ENCODE measurements around the gene NOTUM.
A peak's percentile ranks its signal among the peaks of the same experiment; 100 is the strongest.

NOTUM gene

DNA sequence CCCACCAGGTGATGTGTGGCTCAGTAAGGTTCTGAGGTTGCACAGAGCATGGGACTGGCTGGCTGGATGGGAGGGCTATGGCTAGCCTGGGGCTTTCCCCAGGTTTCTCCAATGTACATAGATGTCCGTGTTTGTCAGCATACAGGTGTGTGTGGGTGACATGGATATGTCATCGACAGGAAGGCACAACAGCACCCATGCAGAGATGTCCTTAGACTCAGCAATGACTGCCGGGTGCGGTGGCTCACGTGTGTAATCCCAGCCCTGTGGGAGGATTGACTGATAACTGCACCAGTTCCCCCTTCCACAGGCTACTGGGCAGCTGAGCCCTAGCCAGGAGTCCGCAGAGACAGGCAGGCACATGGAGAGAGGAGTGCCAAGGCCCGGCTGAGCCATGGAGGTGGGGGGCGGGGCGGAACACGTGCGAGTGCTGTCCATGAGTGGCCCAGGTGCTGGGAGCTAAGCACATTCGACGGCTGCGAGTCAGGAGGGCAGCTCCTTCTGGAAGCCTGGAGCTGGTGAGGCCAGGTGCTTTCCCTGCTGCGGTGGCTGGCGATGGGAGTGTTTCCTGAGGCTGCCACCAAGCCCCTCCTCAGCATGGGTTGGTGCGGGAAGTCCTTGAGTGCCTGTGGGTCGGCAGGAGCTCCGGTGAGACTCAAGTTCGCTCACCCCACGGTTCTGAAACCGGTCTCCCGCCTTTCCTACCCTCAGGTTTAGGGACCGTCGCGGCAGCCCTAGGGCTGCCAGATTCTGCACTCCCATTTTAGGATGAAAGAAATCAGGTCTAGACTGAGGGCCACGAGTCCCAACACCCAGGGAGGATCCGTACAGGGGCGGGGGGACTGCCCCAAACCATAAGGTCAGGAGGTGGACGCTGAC lies 15.6 kb upstream of the NOTUM start:
- peak; percentile 29 for DNase-seq

DNA sequence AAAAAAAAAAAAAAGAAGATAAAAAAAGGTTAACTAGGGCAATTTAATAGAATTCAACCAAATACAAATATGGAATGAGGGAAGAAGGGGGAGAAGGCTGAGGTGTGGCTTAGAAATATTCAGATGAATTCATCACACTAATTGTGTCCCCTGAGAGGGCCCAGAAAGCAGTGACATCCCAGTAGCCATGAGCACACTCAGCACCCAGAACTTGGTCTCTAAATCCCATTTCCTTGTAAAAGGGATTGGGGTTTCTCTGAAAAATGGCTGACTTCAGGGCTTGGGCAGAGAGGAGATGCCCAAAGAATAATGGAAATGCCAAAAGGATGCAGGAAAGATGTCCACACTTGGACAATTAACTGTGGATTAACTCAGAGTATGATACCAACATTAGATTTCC lies 12.4 kb upstream of the NOTUM start:
- DNase-seq = no peak

DNA sequence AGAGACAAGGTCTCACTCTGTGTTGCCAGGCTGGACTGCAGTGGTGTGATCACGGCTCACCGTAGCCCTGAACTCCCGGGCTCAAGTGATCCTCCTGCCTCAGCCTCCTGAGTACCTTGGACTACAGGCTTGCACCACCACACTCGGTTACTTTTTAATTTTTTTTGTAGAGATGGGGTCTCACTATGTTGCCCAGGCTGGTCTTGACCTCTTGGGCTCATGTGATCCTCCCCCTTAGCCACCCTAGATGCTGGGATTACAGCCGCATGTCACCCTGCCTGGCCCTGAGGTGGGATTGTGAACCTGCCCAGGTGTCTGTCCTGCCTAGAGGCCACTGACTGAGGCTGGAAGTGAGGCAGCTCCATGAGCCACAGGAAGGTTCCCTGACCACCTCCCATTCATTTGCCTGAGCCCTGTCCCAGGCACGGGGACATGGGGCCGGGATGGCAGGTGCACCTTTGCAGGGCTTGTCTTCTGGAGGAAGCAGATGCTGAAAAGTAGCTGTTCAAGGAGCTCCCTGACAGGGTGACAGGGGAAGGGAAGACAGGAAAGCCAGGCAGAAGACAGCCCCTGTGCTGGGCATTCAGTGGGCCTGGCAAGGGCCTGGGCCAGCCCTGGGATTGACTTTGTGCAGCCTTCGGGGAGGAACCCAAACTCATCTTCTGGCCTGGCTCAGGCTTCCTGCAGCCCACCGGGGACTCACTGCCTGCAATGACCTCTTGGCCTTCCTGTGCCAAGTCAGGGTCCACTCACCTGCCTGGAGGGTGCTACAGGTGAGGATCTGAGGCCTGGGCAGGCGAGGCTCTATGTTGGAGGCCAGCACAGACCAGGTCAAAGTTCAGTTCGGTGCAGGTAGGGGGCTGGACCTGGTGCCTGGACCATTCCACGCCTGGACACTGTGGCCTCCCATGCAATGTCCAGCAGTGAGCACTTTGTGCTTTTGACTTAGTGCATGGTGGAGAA lies 8.1 kb upstream of the NOTUM start:
- DNase-seq = no peak

DNA sequence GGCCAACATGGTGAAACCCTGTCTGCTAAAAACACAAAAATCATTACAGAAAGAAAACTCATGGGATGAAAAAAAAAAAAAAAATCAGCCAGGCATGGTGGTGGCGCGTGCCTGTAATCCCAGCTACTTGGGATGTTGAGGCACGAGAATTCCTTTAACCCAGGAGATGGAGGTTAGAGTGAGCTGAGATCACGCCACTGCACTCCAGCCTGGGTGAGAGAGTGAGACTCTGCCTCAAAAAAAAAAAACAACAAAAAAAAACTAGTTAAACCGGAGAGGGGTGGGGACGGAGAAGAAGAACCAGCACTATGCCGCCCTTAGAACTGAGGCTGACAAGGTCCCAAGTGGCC lies 7.4 kb upstream of the NOTUM start:
- no peak for DNase-seq

DNA sequence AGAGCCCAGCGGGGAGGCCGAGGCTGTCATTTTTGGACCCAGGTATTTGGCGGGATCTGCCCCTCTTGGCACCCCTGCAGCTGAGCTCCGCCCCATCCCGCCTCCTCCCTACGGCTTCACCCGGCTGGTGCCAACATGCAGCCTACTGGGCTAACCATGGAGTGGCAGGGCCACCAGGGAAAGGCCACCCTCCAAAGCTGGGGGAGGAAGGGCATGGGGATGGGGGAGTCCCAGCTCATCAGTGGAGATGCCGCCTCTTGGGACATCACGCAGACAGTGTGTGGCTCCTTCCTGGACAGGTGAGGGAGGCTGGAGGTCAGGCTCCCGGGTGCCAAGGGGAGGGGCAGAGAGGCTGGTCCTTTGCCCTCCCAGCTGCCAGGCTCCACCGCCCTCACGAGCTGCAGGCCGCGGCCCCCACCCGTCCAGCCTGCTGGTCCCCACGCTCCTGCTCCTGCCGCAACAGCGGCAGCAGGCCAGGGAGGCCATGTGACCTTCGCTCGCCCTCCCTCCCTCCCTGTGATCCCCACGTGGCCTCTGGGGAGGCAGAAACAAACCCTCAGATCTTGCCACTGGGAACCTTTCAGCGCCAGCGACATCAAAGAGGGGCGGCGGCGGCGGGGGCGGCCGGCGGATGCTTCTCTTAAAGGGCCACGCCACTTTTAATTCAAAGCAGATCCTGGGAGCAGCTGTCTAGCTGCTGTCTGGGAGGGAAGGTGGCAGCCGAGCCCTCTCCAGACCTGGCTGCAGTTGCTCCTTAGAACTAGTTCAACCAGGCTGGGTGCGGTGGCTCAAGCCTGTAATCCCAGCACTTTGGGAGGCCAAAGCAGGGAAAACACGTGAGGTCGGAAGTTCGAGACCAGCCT lies 6.8 kb upstream of the NOTUM start:
- no peak for DNase-seq

DNA sequence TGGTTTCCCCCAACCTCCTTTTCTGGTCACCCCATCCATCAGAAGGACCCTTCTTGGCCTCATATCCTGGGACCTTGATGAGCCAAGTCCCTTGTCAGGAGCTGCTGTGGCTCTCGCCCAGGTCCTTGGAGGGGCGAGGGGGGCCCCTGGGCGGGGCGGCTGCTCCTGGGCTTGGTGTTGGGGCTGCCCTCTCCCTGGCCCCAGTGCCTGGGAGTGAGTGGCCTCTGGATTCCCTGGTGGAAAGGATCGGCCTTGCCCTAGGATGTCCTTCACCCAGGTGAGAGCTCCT lies 6.2 kb upstream of the NOTUM start:
- no peak for DNase-seq

DNA sequence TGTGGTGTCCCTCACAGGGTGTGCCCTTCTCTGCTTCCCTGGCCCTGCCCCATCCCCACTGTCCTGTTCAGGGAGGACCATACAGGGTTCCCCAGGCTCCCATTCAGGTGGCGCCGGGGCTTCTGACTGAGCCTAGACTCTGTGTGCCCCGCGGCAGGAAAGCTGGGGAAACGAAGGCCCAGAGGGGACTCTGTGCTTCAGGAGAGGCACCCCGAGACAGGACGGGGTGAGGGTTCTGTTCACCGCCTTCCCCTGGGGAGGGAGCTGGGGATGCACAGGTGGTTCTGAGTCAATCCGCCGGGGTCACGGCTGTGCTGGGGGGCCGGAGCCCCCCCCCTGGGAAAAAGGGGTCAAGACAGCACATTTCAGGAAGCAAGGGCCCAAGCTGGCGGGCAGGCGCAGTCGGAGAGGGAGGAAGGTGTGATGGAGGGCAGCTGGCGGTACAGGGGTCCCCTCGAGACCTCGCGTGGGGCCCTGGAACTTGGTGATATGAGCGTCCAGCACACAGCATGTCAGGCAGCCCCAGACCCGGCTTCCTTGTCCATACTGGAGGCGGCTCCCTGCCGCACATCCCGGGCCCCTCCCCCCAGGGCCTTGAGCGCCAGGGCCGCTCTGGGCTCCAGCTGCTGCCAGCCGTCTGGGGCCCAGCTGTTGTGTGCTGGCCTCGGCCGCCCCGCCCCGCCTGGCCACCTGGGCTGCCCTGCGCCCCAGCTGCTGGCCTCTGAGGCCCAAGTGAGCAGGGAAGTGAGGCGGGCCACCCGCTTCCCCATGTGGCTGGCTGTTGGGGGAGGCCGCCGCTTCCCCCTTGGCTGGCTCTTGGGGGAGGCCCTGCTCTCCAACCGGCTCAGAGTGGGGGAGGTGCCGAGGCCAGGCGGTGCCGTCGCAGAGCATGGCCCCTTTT lies 5.6 kb upstream of the NOTUM start:
- no peak for DNase-seq

DNA sequence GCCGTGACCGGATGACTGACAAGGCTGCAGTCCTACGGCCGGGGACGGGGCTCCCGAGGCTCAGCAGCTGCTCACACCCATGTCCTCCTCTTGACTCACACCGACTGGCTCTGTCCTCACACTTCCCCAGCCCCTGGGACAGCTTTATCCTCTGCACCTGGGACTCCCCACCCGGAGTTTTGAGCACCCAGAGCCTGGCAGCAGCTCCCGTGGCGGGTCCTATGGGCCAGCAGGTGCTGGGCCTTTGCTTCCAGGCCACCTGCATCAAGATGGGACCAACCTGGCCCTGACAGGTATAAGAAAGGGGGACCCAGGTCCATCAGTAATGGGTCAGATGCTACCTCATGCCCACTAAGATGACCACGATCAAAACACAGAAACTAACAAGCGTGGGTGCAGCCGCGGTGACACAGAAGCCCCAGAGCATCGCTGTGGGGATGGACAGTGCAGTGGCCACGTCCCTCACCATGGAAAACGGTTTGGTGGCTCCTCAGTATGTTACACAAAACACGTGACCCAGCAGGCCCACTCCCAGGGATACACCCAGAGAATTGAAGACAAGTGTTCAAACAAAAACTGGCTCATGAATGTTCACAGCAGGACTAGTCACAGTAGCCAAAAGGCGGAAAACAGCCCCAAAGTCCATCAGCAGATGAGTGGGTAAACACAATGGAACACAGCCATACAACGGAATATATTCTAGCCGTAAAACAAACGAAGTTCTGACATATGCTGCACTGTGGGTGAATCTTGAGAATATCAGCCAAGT lies 3.3 kb upstream of the NOTUM start:
- DNase-seq = no peak

DNA sequence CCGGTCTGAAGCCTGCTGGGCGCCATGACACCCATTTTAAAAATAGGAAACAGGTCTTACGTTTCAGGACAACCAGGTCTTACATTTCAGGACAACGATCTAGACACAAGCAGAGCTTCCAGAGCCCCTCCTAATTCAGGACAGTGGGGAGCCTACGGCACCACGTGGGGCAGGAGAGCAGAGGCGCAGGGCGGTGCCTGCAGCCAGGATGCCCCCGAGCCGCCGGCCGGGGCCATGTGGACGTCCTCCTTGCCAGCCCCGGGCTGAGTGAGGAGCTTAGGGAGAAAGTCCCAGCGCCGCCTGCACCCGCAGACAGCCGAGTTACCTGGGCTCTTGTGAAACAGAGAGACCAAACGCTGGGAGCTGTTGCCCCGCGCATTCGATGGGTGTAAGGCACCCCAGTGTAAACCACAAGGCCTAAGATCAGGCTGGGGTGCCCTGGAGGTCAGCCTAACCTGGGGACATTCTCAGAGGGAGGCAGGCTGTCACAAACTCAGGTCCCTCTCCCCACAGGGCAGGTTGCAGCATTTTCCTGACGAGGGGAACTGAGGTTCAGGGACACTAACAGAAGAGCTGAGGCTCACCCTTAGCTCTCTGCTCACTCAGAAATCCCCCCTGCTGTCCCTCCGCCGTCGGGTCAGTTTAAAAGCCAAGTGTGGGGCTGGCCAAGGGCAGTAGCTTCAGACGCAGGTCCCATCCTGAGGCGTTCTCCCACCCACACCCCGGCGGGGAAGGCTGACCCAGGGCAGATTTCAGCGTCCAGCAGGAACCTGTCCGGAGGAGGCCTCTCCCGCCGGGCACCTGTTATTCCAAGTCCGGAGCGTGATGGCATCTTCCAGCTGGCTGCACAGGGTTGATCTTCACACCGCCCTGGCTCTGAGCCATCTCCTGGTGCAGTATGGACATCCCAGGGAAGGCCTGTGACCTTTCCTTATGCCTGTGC lies 1.8 kb upstream of the NOTUM start:
- DNase-seq = no peak

DNA sequence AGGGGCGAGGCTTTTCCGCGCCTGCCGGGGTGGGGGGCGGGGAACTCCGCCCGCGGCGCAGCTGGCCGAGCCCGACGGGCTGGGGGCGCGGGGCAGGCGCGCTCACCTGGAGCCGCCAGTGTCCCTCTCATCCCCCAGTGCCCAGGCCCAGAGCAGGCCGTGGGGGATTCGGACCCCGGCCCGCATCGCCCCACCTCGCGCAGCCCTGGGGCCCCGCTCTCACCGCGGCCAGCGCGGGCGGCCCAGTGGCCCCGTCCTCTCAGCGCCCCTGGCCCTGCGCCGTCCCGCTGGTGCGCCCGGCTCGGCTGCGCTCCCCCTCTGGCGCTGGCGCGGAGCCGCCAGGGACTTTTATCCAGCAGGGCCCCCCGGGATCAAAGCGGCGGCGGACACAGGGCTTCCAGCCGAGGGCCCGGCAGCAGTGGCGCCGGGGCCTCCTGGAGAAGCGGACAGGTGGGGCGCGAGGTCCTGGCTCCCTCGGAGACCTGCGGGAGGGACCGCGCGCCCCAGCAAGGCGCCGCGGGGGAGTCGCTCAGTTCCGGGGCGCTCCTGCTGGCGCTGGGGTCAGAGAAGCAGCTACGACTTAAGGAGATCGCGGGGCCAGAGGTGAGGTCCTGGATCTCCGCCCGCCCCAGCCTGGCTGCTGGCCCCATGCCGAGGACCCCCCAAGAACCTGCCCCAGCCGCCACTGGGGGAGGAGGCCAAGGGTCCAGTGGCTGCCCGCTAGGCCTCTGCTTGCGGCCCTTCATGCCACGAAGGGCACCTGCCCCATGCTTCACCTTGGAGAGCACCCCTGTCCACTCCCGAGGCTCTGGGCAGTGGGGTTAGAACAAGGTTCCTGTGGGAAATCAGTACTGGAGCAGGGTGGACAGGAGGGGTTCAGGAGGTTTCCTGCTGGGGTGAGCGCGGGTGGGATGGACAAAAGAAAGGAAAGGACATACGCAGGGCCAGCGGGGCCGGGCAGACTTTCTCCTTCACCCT lies 823 bp upstream of the NOTUM start:
- DNase-seq = no peak

DNA sequence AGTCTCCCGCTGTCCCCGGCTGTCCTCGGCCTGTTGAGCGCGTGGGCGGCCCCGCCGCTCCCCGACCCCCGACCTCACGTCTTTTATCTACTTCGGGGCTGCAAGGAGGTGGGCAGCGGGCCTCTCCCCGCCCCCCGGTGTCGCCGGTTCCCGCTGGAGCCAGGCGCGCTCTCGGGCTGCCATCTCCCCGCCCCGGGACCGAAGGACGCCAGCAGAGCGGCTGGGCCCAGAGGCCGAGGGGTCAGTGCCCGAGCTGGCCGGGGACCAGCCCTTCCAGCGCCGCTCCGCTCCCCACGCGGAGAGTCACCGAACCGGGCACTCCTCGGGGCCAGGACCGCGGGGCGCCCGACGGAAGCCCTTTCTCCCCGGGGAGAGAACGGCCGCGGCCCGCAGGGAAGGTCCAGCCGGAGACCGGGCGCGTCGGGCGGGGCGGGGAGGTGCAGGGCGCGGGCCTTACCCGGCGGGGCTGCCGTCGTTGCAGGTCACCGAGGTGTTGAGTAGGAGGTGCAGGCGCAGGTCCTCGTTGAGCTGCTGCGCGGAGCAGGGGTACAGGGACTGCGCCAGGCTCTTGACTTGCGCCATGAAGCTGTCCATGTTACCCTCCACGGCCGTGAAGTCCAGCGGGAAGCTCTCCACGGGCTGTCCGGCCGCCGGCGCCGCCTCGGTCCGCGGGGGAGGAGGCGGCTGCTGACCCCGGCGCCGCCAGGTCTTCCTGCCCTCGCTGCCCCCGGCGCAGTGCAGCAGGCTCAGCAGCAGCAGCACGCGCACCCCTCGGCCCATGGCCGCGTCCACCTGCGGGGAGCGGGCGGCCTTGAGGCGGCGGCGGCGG lies 643 bp downstream of the NOTUM start:
- DNase-seq = no peak

DNA sequence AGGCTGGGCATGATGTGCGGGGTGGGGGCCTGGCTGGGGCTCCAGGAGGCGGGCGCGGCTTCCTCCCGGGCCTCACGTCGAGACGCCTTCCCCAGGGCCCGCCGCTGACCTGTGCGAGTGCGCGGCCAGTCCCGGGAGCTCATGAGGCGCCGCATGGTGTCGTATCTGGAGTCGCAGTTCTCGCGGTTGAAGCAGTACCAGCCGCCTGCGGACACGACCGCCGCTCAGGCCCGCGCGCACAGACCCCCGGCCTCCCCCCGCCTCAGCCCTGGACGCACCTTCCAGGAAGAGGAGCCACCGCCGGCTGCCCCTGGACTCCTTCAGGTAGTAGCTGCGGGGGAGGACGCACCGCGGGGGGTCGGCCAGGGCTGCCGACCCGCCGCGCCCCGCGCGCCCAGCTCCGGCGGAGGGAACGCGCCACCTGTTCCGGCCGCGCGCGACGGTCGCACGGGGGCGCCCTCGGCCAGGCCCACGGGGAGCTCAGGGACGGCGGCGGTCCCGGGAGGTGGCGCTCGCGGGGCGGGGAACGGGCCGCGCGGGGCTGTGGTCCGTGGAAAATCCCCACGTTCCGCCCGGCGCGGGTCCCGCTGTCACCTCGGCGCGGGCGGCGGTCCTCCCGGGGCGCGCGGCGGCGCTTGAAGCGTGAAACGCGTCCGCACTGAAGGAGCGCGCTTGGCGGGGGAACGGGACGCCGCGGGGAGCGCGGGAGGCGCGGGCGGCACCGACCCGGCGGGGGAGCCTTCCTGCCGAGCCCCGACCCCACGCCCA lies 1.4 kb downstream of the NOTUM start:
- no peak for DNase-seq

DNA sequence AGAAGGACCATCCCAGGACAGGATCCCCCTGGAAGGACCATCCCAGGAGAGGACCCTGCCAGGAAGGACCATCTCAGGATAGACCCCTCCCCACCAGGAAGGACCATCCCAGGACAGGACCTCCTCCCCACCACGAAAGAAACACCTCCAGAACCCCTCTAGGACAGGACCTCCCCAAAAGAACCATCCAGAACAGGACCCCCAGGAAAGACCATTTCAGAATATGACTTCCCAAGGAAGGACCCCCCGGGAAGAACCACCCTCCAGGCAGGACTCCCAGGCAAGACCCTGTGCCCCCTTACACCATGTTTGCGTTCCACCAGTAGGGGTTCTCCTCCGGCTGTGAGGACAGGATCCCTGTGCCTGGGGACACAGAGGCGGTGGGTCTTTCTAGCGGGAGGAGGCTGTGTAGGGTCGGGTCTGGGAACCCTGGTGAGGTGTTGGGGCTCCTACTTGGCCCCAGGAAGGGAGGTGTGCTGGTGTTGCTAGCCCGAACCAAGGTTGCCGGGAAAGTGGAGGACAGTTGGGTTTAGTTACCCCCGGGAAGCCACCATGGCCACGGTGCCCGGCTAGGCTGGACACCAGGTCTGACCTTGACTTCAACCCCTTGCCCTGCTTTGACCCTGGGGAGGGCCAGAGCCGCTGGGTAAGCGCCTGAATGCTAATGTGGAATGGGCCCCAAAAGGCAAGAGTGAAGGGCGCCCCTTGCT lies 2.2 kb downstream of the NOTUM start:
- DNase-seq = no peak

DNA sequence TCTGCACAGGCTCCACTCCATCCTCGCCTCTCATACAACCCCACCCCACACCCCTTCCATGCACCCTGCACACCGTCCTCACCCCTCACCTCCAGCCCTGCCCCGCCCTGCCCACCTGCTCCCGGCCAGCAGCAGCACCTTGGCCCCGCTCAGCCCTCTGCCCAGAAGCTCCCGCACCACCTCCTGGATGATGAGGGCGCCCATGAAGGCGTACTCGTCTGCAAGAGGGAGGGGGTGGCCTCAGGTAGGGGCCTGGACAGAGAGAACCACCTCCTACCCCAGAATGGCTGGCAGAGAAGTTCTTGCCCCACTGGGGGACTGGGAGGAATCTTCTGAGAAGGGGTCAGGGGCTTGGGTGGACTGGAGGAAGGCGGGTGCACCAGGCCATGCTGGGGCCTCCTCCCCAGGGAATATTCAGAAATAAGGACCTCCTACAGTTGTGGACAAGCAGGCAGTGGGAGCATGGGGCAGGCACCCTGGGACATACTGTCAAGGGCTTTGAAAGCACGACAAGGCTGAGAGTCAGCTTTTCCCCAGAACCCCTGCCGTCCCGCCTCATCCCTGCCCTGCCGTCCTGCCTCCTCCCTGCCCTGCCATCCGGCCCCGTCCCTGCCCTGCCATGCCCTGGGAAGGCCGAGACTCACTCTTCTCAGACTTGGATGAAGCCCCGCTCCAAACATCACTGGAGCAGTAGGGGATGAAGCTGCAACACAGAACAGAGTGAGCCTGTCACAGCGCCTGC lies 3.1 kb downstream of the NOTUM start:
- no peak for DNase-seq
